Measurements from ENCODE around the gene CASP8. TPM values are rescaled to one million over a fixed set of nuclear protein-coding genes. Genes with fewer than 3 reads are reported as not detected.
A peak's percentile ranks its signal among the peaks of the same experiment; 100 is the strongest.

The CASP8 gene
- total RNA-seq, 2 experiments from 2014 or later: 172 to 175 TPM

- peaks cover 100% of the 10 kb centered on the region for H3K36me3 Mint-ChIP-seq (ENCODE audit: low read depth)
- ATAC-seq (ENCODE audit: poor library complexity): no peak
These were observed 14.7 kb downstream of the CASP8 start for GRCh38 chr2:201275069-201275468.

GRCh38 chr2:201275990-201276389 lies 15.7 kb downstream of the CASP8 start:
- TF ChIP-seq CTCF (IDR thresholded peaks at IDR 0.05): no peak
- H3K4me3 ChIP-seq (ENCODE audit: low read length): no peak overlapping the region
- peaks cover 100% of the 10 kb centered on the region for H3K36me3 Mint-ChIP-seq (ENCODE audit: low read depth)
- peaks cover 72% of the 10 kb centered on the region for H3K4me1 Mint-ChIP-seq (ENCODE audit: low read depth)
- H3K27ac ChIP-seq (ENCODE audit: low read depth in 1 of 2, low read length in 2 of 2): no peak overlapping the region
- no peaks in the 10 kb centered on the region for H3K9me3 ChIP-seq (ENCODE audit: control insufficient read depth in 1 of 2, insufficient read depth in 1 of 2, low read length in 2 of 2)
- H3K27ac Mint-ChIP-seq: peak overlapping the region; percentile 70
- peaks cover 99% of the 10 kb centered on the region for H3K36me3 ChIP-seq (ENCODE audit: insufficient read depth, low read length)
- no peaks in the 10 kb centered on the region for H3K27me3 Mint-ChIP-seq
- no peak for DNase-seq
- no peak overlapping the region for H3K4me3 Mint-ChIP-seq
- ATAC-seq (ENCODE audit: poor library complexity): no peak
- H3K27me3 ChIP-seq (ENCODE audit: control insufficient read depth in 1 of 2, insufficient read depth in 2 of 2, low read length in 2 of 2): no peaks in the 10 kb centered on the region
- POLR2A ChIA-PET: interaction anchor here (0.9 to 1.9 kb wide), 2 partner anchors 9 to 16 kb away, joined by 4 to 10 read pairs; partner anchors contain the start of gene CASP8
- peaks cover 37% of the 10 kb centered on the region for H3K4me1 ChIP-seq (ENCODE audit: insufficient read depth, low read length)
- CTCF ChIA-PET: interaction anchor here (0.6 to 1.6 kb wide), 4 partner anchors 9 to 385 kb away, joined by 3 to 4 read pairs (median 3); partner anchors contain the start of gene CASP10
- intact Hi-C loops (cut with DNase I, micrococcal nuclease): loop anchor here (5.0 kb wide), 2 partner anchors 39 to 86 kb away; no protein-coding TSS in a partner anchor
- H3K9me3 Mint-ChIP-seq: no peaks in the 10 kb centered on the region

More at GRCh38 chr2:201275069-201275468, 14.7 kb downstream of the CASP8 start:
- H3K27ac Mint-ChIP-seq: peak overlapping the region; percentile 70
- POLR2A ChIA-PET: interaction anchor here (0.9 to 2.5 kb wide), 4 partner anchors 9 to 41 kb away, joined by 3 to 10 read pairs (median 6); no protein-coding TSS in a partner anchor
- CTCF ChIA-PET: interaction anchor here (1.0 kb wide), 1 partner anchor 18 kb away, joined by 3 read pairs; no protein-coding TSS in a partner anchor
- H3K4me1 ChIP-seq (ENCODE audit: insufficient read depth, low read length): peaks cover 45% of the 10 kb centered on the region
- H3K36me3 ChIP-seq (ENCODE audit: insufficient read depth, low read length): peaks cover 99% of the 10 kb centered on the region
- H3K27ac ChIP-seq (ENCODE audit: low read depth in 1 of 2, low read length in 2 of 2): no peak overlapping the region
- no peak overlapping the region for H3K4me3 ChIP-seq (ENCODE audit: low read length)
- no peaks in the 10 kb centered on the region for H3K27me3 Mint-ChIP-seq
- H3K27me3 ChIP-seq (ENCODE audit: control insufficient read depth in 1 of 2, insufficient read depth in 2 of 2, low read length in 2 of 2): no peaks in the 10 kb centered on the region
- H3K4me1 Mint-ChIP-seq (ENCODE audit: low read depth): peaks cover 73% of the 10 kb centered on the region
- no peaks in the 10 kb centered on the region for H3K9me3 Mint-ChIP-seq
- no peaks in the 10 kb centered on the region for H3K9me3 ChIP-seq (ENCODE audit: control insufficient read depth in 1 of 2, insufficient read depth in 1 of 2, low read length in 2 of 2)
- DNase-seq: no peak
- intact Hi-C loops (cut with DNase I, micrococcal nuclease): loop anchor here (5.0 kb wide), 2 partner anchors 38 to 87 kb away; no protein-coding TSS in a partner anchor
- H3K4me3 Mint-ChIP-seq: no peak overlapping the region
- no peak for TF ChIP-seq CTCF (IDR thresholded peaks at IDR 0.05)

GRCh38 chr2:201276511-201276910 lies 16.2 kb downstream of the CASP8 start:
- Mint-ChIP-seq H3K27me3 (no peaks in the 10 kb centered on the region), H3K36me3 (ENCODE audit: low read depth) (peaks cover 100% of the 10 kb centered on the region), H3K4me1 (ENCODE audit: low read depth) (peaks cover 67% of the 10 kb centered on the region), H3K27ac (peak overlapping the region; percentile 70), H3K4me3 (no peak overlapping the region), H3K9me3 (no peaks in the 10 kb centered on the region)
- CTCF ChIA-PET: interaction anchor here (0.8 to 1.8 kb wide), 6 partner anchors 8 to 94 kb away, joined by 3 to 5 read pairs (median 4); partner anchors contain the start of gene CASP10
- TF ChIP-seq CTCF (IDR thresholded peaks at IDR 0.05): no peak
- intact Hi-C loops (cut with DNase I, micrococcal nuclease): loop anchor here (5.0 kb wide), 2 partner anchors 39 to 86 kb away; no protein-coding TSS in a partner anchor
- no peak for DNase-seq
- Histone ChIP-seq H3K9me3 (ENCODE audit: control insufficient read depth in 1 of 2, insufficient read depth in 1 of 2, low read length in 2 of 2) (no peaks in the 10 kb centered on the region), H3K4me3 (ENCODE audit: low read length) (no peak overlapping the region), H3K27ac (ENCODE audit: low read depth in 1 of 2, low read length in 2 of 2) (no peak overlapping the region), H3K4me1 (ENCODE audit: insufficient read depth, low read length) (peaks cover 31% of the 10 kb centered on the region), H3K36me3 (ENCODE audit: insufficient read depth, low read length) (peaks cover 99% of the 10 kb centered on the region), H3K27me3 (ENCODE audit: control insufficient read depth in 1 of 2, insufficient read depth in 2 of 2, low read length in 2 of 2) (no peaks in the 10 kb centered on the region)
- POLR2A ChIA-PET: interaction anchor here (1.6 to 1.9 kb wide), 2 partner anchors 16 to 43 kb away, joined by 5 to 10 read pairs; partner anchors contain the start of gene CASP8
- no peak for ATAC-seq (ENCODE audit: poor library complexity)
